ENCODE measurements around the gene KRT2.

Gene KRT2

GRCh38 chr12:52611080-52611468, 40.9 kb downstream of the KRT2 start:
- peaks cover 6% of the 10 kb centered on the region; the same call in 1 of the 2 replicates for H3K27me3 ChIP-seq (ENCODE audit: low read depth)
- H3K9me3 ChIP-seq: no peaks in the 10 kb centered on the region
- H3K36me3 ChIP-seq (replicated peaks): no peaks in the 10 kb centered on the region
- DNase-seq (ENCODE audit: low spot score in 2 of 2): no peak
- in situ Hi-C loops (cut with MboI; ENCODE audit: low sequenced_read_pairs): no loop called here
- H3K4me1 ChIP-seq: no peaks in the 10 kb centered on the region
- H3K4me3 ChIP-seq: no peak overlapping the region

DNA sequence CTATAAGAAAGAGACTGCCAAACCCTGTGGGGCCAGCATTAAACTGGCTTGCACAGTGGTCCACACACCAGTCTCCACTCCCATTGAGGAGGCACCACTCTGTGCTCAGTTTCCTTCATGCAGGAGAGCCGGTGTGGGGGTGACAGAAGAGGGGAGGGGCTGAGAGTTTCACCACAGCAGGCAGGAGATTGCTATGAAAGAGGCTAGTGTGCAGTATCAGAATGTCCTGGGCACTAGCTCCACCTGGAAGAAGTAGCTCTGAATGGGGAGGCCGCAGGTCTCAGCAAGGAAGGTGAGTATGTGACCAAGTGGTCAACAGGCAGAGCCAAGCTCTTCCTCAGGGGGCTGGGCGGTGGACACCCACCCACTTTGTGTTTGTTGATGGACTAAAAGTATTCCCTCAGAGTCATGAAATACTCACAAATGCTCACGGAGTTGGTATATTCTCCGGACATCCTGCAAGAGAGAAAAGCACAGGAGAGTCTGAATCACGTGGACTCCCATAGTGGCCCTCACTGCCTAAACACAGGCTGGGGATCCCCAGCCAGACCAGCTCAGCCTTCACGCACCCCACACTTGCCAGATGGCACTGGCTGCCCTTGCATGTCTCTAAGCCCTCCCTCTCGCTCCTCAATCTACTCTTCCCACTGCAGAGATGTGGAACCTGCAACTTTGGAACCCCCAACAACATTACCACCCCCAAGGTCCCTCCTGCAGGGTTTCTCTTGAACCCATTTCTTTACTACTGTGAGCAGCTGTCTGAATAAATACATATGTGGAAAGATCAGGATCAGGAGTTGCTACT, 43.0 kb downstream of the KRT2 start:
- in situ Hi-C loops (cut with MboI; ENCODE audit: low sequenced_read_pairs): no loop called here
- H3K27me3 ChIP-seq (ENCODE audit: low read depth): peaks cover 6% of the 10 kb centered on the region; the same call in 1 of the 2 replicates
- DNase-seq (ENCODE audit: low spot score in 2 of 2): no peak
- H3K4me3 ChIP-seq: no peak overlapping the region
- no peaks in the 10 kb centered on the region for H3K9me3 ChIP-seq
- no peaks in the 10 kb centered on the region for H3K4me1 ChIP-seq
- H3K36me3 ChIP-seq (replicated peaks): no peaks in the 10 kb centered on the region

GRCh38 chr12:52608161-52608560, 43.9 kb downstream of the KRT2 start:
- no peak for DNase-seq (ENCODE audit: low spot score in 2 of 2)
- H3K36me3 ChIP-seq (replicated peaks): no peaks in the 10 kb centered on the region
- in situ Hi-C loops (cut with MboI; ENCODE audit: low sequenced_read_pairs): no loop called here
- H3K27me3 ChIP-seq (ENCODE audit: low read depth): peaks cover 6% of the 10 kb centered on the region; the same call in 1 of the 2 replicates
- no peaks in the 10 kb centered on the region for H3K4me1 ChIP-seq
- H3K9me3 ChIP-seq: no peaks in the 10 kb centered on the region
- no peak overlapping the region for H3K4me3 ChIP-seq

DNA sequence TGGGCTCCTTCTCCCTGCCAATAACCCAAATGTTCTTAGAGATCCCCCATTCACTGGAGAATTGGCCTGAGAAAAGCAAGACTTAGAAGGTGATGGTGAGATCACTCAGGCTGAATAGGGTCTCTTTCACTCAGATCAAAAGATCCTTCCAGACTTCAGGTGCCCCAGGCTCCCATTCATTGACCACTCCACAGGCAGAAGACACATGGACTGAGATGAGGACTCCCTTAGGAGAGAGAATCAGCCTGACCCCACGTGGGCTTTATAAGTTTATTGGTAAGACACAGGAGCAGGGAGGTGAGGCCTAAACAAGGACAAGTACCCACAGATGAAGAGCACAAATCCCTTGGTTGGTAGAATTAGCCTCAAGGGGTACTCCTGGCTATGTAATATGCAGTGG, 44.7 kb downstream of the KRT2 start:
- no peaks in the 10 kb centered on the region for H3K36me3 ChIP-seq (replicated peaks)
- no peaks in the 10 kb centered on the region for H3K9me3 ChIP-seq
- in situ Hi-C loops (cut with MboI; ENCODE audit: low sequenced_read_pairs): no loop called here
- no peak for DNase-seq (ENCODE audit: low spot score in 2 of 2)
- no peaks in the 10 kb centered on the region for H3K4me1 ChIP-seq
- peaks cover 6% of the 10 kb centered on the region; the same call in 1 of the 2 replicates for H3K27me3 ChIP-seq (ENCODE audit: low read depth)
- H3K4me3 ChIP-seq: no peak overlapping the region

- in situ Hi-C loops (cut with MboI; ENCODE audit: low sequenced_read_pairs): no loop called here
- peaks cover 6% of the 10 kb centered on the region; the same call in 1 of the 2 replicates for H3K27me3 ChIP-seq (ENCODE audit: low read depth)
- no peak for DNase-seq (ENCODE audit: low spot score in 2 of 2)
- no peaks in the 10 kb centered on the region for H3K4me1 ChIP-seq
- no peaks in the 10 kb centered on the region for H3K36me3 ChIP-seq (replicated peaks)
- no peaks in the 10 kb centered on the region for H3K9me3 ChIP-seq
- H3K4me3 ChIP-seq: no peak overlapping the region
Observed at GRCh38 chr12:52606581-52607218, 45.3 kb downstream of the KRT2 start.

- no peaks in the 10 kb centered on the region for H3K4me1 ChIP-seq
- no peak overlapping the region for H3K4me3 ChIP-seq
- H3K27me3 ChIP-seq (ENCODE audit: low read depth): peaks cover 6% of the 10 kb centered on the region; the same call in 1 of the 2 replicates
- in situ Hi-C loops (cut with MboI; ENCODE audit: low sequenced_read_pairs): no loop called here
- H3K36me3 ChIP-seq (replicated peaks): no peaks in the 10 kb centered on the region
- no peak for DNase-seq (ENCODE audit: low spot score in 2 of 2)
- no peaks in the 10 kb centered on the region for H3K9me3 ChIP-seq
Observed at GRCh38 chr12:52606096-52606495, 45.9 kb downstream of the KRT2 start.

DNA sequence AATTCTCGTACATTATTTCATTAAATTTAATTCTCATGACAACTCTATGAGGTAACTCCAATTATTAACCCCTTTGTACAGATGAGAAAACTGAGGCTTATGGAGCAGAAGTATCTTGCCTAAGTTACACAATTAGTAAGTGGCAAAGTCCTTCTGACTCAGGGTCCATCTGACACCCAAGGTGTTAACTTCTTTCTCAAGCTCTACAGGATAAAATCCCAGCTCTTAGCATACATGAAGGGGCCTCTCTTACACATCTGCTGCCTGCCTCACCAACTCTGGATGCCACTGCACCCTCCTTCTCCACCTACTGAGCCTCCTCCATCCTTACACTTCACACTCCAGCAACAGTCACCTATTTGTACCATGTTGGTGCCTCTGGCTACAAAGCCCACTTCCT, 46.5 kb downstream of the KRT2 start:
- H3K36me3 ChIP-seq (replicated peaks): no peaks in the 10 kb centered on the region
- DNase-seq (ENCODE audit: low spot score in 2 of 2): no peak
- no peaks in the 10 kb centered on the region for H3K9me3 ChIP-seq
- in situ Hi-C loops (cut with MboI; ENCODE audit: low sequenced_read_pairs): no loop called here
- H3K27me3 ChIP-seq (ENCODE audit: low read depth): peaks cover 6% of the 10 kb centered on the region; the same call in 1 of the 2 replicates
- H3K4me1 ChIP-seq: no peaks in the 10 kb centered on the region
- H3K4me3 ChIP-seq: no peak overlapping the region

- in situ Hi-C loops (cut with MboI; ENCODE audit: low sequenced_read_pairs): no loop called here
- no peak overlapping the region for H3K4me3 ChIP-seq
- peaks cover 4% of the 10 kb centered on the region; the same call in 1 of the 2 replicates for H3K27me3 ChIP-seq (ENCODE audit: low read depth)
- no peaks in the 10 kb centered on the region for H3K36me3 ChIP-seq (replicated peaks)
- no peak for DNase-seq (ENCODE audit: low spot score in 2 of 2)
- no peaks in the 10 kb centered on the region for H3K9me3 ChIP-seq
- H3K4me1 ChIP-seq: no peaks in the 10 kb centered on the region
Observed at GRCh38 chr12:52604859-52605258, 47.2 kb downstream of the KRT2 start.

GRCh38 chr12:52603314-52603713, 48.7 kb downstream of the KRT2 start:
- H3K4me3 ChIP-seq: no peak overlapping the region
- no peaks in the 10 kb centered on the region for H3K36me3 ChIP-seq (replicated peaks)
- no peak for DNase-seq (ENCODE audit: low spot score in 2 of 2)
- in situ Hi-C loops (cut with MboI; ENCODE audit: low sequenced_read_pairs): no loop called here
- H3K27me3 ChIP-seq (ENCODE audit: low read depth): peaks cover 2% of the 10 kb centered on the region; the same call in 1 of the 2 replicates
- no peaks in the 10 kb centered on the region for H3K9me3 ChIP-seq
- no peaks in the 10 kb centered on the region for H3K4me1 ChIP-seq

DNA sequence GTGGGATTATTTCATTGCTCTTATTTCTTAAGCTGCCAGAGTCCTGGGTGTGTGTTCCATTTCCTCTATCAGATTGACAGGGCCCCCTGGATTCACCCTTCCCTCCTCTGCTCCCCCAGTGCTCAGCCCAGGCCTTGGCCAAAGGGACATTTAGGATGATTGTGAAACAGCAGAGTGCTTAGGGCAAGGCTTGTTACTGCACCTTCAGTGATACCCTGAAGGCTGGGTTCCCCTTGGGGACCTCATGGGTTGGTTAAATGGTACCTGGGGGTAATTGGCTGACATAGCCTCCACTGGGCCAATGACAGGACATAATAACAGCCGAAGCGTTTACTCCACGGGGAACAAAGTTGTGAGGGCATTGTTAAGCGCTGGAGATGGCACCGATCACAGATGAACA, 49.5 kb downstream of the KRT2 start:
- in situ Hi-C loops (cut with MboI; ENCODE audit: low sequenced_read_pairs): no loop called here
- Histone ChIP-seq H3K4me3 (no peak overlapping the region), H3K4me1 (no peaks in the 10 kb centered on the region), H3K27me3 (ENCODE audit: low read depth) (peaks cover 2% of the 10 kb centered on the region; the same call in 1 of the 2 replicates), H3K36me3 (replicated peaks) (no peaks in the 10 kb centered on the region), H3K9me3 (no peaks in the 10 kb centered on the region)
- DNase-seq (ENCODE audit: low spot score in 2 of 2): no peak

GRCh38 chr12:52601671-52602070, 50.3 kb downstream of the KRT2 start:
- in situ Hi-C loops (cut with MboI; ENCODE audit: low sequenced_read_pairs): no loop called here

GRCh38 chr12:52600941-52601481, 51.0 kb downstream of the KRT2 start, which contains the start of gene KRT72:
Gene KRT72 (minus strand): TSS chr12:52601463. CDS start chr12:52601452, 11 bp downstream.
- no peak for DNase-seq (ENCODE audit: low spot score in 2 of 2)
- Histone ChIP-seq H3K36me3 (replicated peaks) (no peaks in the 10 kb centered on the region), H3K9me3 (no peaks in the 10 kb centered on the region), H3K4me3 (no peak within 1 kb of the TSS), H3K4me1 (no peaks in the 10 kb centered on the region), H3K27me3 (ENCODE audit: low read depth) (peaks cover 2% of the 10 kb centered on the region; the same call in 1 of the 2 replicates)
- in situ Hi-C loops (cut with MboI; ENCODE audit: low sequenced_read_pairs): no loop called here

More at GRCh38 chr12:52601671-52602070, 50.3 kb downstream of the KRT2 start:
- Histone ChIP-seq H3K9me3 (no peaks in the 10 kb centered on the region), H3K27me3 (ENCODE audit: low read depth) (peaks cover 2% of the 10 kb centered on the region; the same call in 1 of the 2 replicates), H3K4me1 (no peaks in the 10 kb centered on the region), H3K36me3 (replicated peaks) (no peaks in the 10 kb centered on the region), H3K4me3 (no peak overlapping the region)
- no peak for DNase-seq (ENCODE audit: low spot score in 2 of 2)

DNA sequence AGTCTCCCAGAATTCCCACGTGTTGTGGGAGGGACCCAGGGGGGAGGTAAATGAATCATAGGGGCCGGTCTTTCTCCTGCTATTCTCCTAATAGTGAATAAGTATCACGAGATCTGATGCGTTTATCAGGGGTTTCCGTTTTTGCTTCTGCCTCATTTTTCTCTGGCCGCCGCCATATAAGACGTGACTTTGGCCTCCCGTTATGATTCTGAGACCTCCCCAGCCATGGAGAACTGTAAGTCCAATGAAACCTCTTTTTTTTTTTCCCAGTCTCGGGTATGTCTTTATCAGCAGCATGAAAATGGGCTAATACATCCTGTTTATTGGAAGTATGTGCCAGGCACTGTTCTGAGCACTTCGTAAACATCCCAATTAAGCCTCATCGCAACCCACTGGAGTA, 51.5 kb downstream of the KRT2 start:
- Histone ChIP-seq H3K4me3 (no peak overlapping the region), H3K4me1 (no peaks in the 10 kb centered on the region), H3K27me3 (ENCODE audit: low read depth) (peaks cover 2% of the 10 kb centered on the region; the same call in 1 of the 2 replicates), H3K36me3 (replicated peaks) (no peaks in the 10 kb centered on the region), H3K9me3 (no peaks in the 10 kb centered on the region)
- no peak for DNase-seq (ENCODE audit: low spot score in 2 of 2)
- in situ Hi-C loops (cut with MboI; ENCODE audit: low sequenced_read_pairs): no loop called here

- DNase-seq (ENCODE audit: low spot score in 2 of 2): no peak
- H3K27me3 ChIP-seq (ENCODE audit: low read depth): 0 out of 2 replicates have a peak, but pooled peaks cover 2% of the 10 kb centered on the region
- H3K4me3 ChIP-seq: no peak overlapping the region
- no peaks in the 10 kb centered on the region for H3K9me3 ChIP-seq
- in situ Hi-C loops (cut with MboI; ENCODE audit: low sequenced_read_pairs): no loop called here
- H3K4me1 ChIP-seq: no peaks in the 10 kb centered on the region
- H3K36me3 ChIP-seq (replicated peaks): no peaks in the 10 kb centered on the region
Observed at GRCh38 chr12:52600071-52600470, 51.9 kb downstream of the KRT2 start.
